ENCODE measurements around the gene HDHD5.
A peak's percentile ranks its signal among the peaks of the same experiment; 100 is the strongest.

HDHD5 gene

DNA sequence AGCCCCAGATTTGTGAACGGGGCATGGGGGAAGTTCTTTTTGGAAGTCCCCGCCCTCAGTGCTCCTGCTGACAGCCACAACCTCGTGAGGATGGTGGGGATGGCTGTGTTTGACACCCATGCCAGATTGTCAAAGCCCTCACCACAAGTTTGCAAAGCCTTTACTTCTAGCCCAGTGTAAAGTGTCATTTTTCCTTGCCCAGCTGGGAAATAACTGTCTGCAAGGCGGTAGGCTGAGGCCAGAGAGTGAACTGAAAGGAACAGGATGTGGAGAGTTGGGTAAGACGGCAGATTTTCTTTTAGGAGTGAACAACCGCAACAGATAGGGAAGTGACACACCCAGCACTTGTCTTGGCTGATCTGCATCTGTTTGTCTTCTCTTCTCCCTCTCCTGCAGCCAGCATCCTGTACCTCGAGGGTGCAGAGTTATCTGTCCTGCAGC is 60.7 kb downstream of the HDHD5 start:
- H3K79me2 ChIP-seq (ENCODE audit: insufficient read depth, low read length) = peaks cover 26% of the 10 kb centered on the region
- H3K9ac ChIP-seq (ENCODE audit: low read depth, low read length) = peak overlapping the region; percentile 31; the same call in 1 of the 2 replicates
- no peaks in the 10 kb centered on the region for H3K27me3 ChIP-seq (ENCODE audit: insufficient read depth, low read length, poor library complexity)
- DNase-seq (peak; percentile 86), ATAC-seq (ENCODE audit: insufficient read depth, low read depth) (peak; percentile 92)
- H3K4me3 ChIP-seq (ENCODE audit: low read depth in 1 of 2, low read length in 2 of 2) = peak overlapping the region in 1 of 2 experiments; percentile 22; a peak in 1 of 4 replicates
- H4K20me1 ChIP-seq (ENCODE audit: insufficient read depth, low read length) = peaks cover 45% of the 10 kb centered on the region
- TF ChIP-seq EZH2 (IDR thresholded peaks at IDR 0.05; ENCODE audit: borderline replicate concordance, low read depth, low read length, severe bottlenecking) (no peak), CTCF (IDR thresholded peaks at IDR 0.05; ENCODE audit: borderline replicate concordance, extremely low read depth, low read length, poor library complexity, severe bottlenecking) (no peak)
- peaks cover 46% of the 10 kb centered on the region for H3K36me3 ChIP-seq (ENCODE audit: insufficient read depth, low read length)
- H3K27ac ChIP-seq (ENCODE audit: low read length) = peak overlapping the region; percentile 87
- peaks cover 44% of the 10 kb centered on the region for H3K4me1 ChIP-seq (ENCODE audit: insufficient read depth, low read length)
- H3K9me3 ChIP-seq (ENCODE audit: insufficient read depth, low read length, severe bottlenecking) = no peaks in the 10 kb centered on the region
- no peak overlapping the region for H2AFZ ChIP-seq (ENCODE audit: low read depth, low read length)
- H3K4me2 ChIP-seq (ENCODE audit: insufficient read depth, low read length) = peak overlapping the region; percentile 55

GRCh38 chr22:17097701-17098100 is 61.4 kb downstream of the HDHD5 start:
- Histone ChIP-seq H2AFZ (ENCODE audit: low read depth, low read length) (no peak overlapping the region), H3K4me2 (ENCODE audit: insufficient read depth, low read length) (peak overlapping the region; percentile 55), H3K36me3 (ENCODE audit: insufficient read depth, low read length) (peaks cover 39% of the 10 kb centered on the region), H3K9me3 (ENCODE audit: insufficient read depth, low read length, severe bottlenecking) (no peaks in the 10 kb centered on the region), H3K27me3 (ENCODE audit: insufficient read depth, low read length, poor library complexity) (no peaks in the 10 kb centered on the region), H3K9ac (ENCODE audit: low read depth, low read length) (peak overlapping the region; percentile 31), H4K20me1 (ENCODE audit: insufficient read depth, low read length) (peaks cover 43% of the 10 kb centered on the region), H3K27ac (ENCODE audit: low read length) (peak overlapping the region; percentile 87), H3K4me1 (ENCODE audit: insufficient read depth, low read length) (peaks cover 44% of the 10 kb centered on the region), H3K4me3 (ENCODE audit: low read depth in 1 of 2, low read length in 2 of 2) (peak overlapping the region in 1 of 2 experiments; percentile 22; a peak in 2 of 4 replicates), H3K79me2 (ENCODE audit: insufficient read depth, low read length) (peaks cover 33% of the 10 kb centered on the region)
- no peak for DNase-seq
- TF ChIP-seq EZH2 (IDR thresholded peaks at IDR 0.05; ENCODE audit: borderline replicate concordance, low read depth, low read length, severe bottlenecking) = no peak
- TF ChIP-seq CTCF (IDR thresholded peaks at IDR 0.05; ENCODE audit: borderline replicate concordance, extremely low read depth, low read length, poor library complexity, severe bottlenecking) = no peak
- no peak for ATAC-seq (ENCODE audit: insufficient read depth, low read depth)

DNA sequence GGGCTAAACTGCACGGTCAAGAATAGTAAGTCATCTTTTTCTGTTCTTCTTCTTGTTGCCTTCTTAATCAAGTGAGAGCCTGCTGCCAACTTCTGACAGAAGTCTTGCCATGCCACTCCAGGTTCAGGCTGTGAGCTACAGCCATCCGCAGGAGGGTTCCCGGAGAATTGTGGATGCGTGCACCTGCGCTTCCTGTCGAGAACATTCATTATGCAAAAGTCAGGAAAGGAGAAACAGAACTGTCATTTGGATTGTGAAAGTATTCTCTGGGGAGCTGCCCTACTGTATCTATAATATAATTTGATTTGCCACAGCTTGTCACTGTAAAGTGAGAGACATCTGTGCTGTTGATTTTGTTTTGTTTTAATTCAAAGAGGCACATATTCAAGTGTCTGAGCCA is 62.0 kb downstream of the HDHD5 start:
- TF ChIP-seq EZH2 (IDR thresholded peaks at IDR 0.05; ENCODE audit: borderline replicate concordance, low read depth, low read length, severe bottlenecking) (no peak), CTCF (IDR thresholded peaks at IDR 0.05; ENCODE audit: borderline replicate concordance, extremely low read depth, low read length, poor library complexity, severe bottlenecking) (no peak)
- H3K79me2 ChIP-seq (ENCODE audit: insufficient read depth, low read length) = peaks cover 37% of the 10 kb centered on the region
- DNase-seq (no peak), ATAC-seq (ENCODE audit: insufficient read depth, low read depth) (no peak)
- H3K4me3 ChIP-seq (ENCODE audit: low read depth in 1 of 2, low read length in 2 of 2) = no peak overlapping the region
- H3K36me3 ChIP-seq (ENCODE audit: insufficient read depth, low read length) = peaks cover 33% of the 10 kb centered on the region
- 0 out of 2 replicates have a peak overlapping the region, but pooled peaks have one; percentile 31 for H3K9ac ChIP-seq (ENCODE audit: low read depth, low read length)
- H3K9me3 ChIP-seq (ENCODE audit: insufficient read depth, low read length, severe bottlenecking) = no peaks in the 10 kb centered on the region
- H3K4me1 ChIP-seq (ENCODE audit: insufficient read depth, low read length) = peaks cover 48% of the 10 kb centered on the region
- H3K4me2 ChIP-seq (ENCODE audit: insufficient read depth, low read length) = no peak overlapping the region; the same call in 1 of the 2 replicates
- peaks cover 43% of the 10 kb centered on the region for H4K20me1 ChIP-seq (ENCODE audit: insufficient read depth, low read length)
- H2AFZ ChIP-seq (ENCODE audit: low read depth, low read length) = no peak overlapping the region
- H3K27me3 ChIP-seq (ENCODE audit: insufficient read depth, low read length, poor library complexity) = no peaks in the 10 kb centered on the region
- peak overlapping the region; percentile 87 for H3K27ac ChIP-seq (ENCODE audit: low read length)

Measured in DND-41 (cell line).